K562 (cell line): ENCODE data around the gene GNG3. TPM values are rescaled to one million over a fixed set of nuclear protein-coding genes. Genes with fewer than 3 reads are reported as not detected.

Experiments used
- HIVEP1 ChIP-seq: fragments of 250-450 bp; sonication (Bioruptor Pico); IDR thresholded peaks from 2 replicates; pipeline ENCODE4 v1.4.0; 2020; ENCODE audit warnings: mild to moderate bottlenecking
- PHB2 ChIP-seq: fragments of 450-650 bp; IDR thresholded peaks from 2 replicates; pipeline ENCODE4 v1.6.1; 2017; ENCODE audit warnings: low read depth
- SAP30 ChIP-seq: fragments of 200-600 bp; sonication (generic); IDR thresholded peaks from 2 replicates; pipeline ENCODE4 v1.6.1; 2012; ENCODE audit warnings: borderline replicate concordance, low read depth, mild to moderate bottlenecking, moderate library complexity, low read length, control low read depth, inconsistent platforms; ENCODE audit not compliant: insufficient read depth, poor library complexity, severe bottlenecking
- ZFX ChIP-seq: sonication (generic); formaldehyde crosslinking; IDR thresholded peaks from 2 replicates; pipeline ENCODE4 v1.8.0; 2022; ENCODE audit warnings: mild to moderate bottlenecking, missing genetic modification reagents, moderate library complexity
- ZNF263 ChIP-seq: sonication (generic); formaldehyde crosslinking; IDR thresholded peaks from 2 replicates; pipeline ENCODE4 v1.8.0; 2022; ENCODE audit warnings: mild to moderate bottlenecking, missing genetic modification reagents, borderline replicate concordance
- polyA plus RNA-seq, 8 experiments: library from polyadenylated mRNA; depleted of rRNA in 4 of 8; stranded (reverse) in 5 of 8; unstranded in 3 of 8; fragments of >200 nt; fragmentation: Nextera tagmentation in 2 of 8; fragmentation: Illumina TruSeq in 1 of 8; extraction: Ambion mirVana in 2 of 8; extraction: Trizol in 1 of 8; gene quantifications; 2 replicates each; pipeline versions ENCODE4 v1.2.1 to v1.2.3, GENCODE V29; 2011 to 2014; ENCODE audit warnings: inconsistent platforms in 1 of 8, missing spikeins in 1 of 8
- total RNA-seq, 7 experiments: library from RNA; depleted of rRNA in 6 of 7; stranded (reverse); fragments of >200 nt in 6 of 7; fragmentation: Illumina TruSeq in 2 of 7; extraction: Trizol in 2 of 7; gene quantifications; 2 replicates each; pipeline versions ENCODE4 v1.2.1 to v1.2.3, GENCODE V29; 2011 to 2021; ENCODE audit warnings: low replicate concordance in 1 of 7
- TF ChIP-seq, protein P1 (sequence below): fragments of 450-650 bp; IDR thresholded peaks from 2 replicates; pipeline ENCODE4 v1.6.1; 2018; ENCODE audit not compliant: partially characterized antibody

Gene GNG3
- total and polyA plus RNA-seq, 9 of the 15 experiments (the other 6 are each of a cell fraction or from before 2014, with no cell fraction given), result 0.07 TPM; not detected in 8

DNA sequence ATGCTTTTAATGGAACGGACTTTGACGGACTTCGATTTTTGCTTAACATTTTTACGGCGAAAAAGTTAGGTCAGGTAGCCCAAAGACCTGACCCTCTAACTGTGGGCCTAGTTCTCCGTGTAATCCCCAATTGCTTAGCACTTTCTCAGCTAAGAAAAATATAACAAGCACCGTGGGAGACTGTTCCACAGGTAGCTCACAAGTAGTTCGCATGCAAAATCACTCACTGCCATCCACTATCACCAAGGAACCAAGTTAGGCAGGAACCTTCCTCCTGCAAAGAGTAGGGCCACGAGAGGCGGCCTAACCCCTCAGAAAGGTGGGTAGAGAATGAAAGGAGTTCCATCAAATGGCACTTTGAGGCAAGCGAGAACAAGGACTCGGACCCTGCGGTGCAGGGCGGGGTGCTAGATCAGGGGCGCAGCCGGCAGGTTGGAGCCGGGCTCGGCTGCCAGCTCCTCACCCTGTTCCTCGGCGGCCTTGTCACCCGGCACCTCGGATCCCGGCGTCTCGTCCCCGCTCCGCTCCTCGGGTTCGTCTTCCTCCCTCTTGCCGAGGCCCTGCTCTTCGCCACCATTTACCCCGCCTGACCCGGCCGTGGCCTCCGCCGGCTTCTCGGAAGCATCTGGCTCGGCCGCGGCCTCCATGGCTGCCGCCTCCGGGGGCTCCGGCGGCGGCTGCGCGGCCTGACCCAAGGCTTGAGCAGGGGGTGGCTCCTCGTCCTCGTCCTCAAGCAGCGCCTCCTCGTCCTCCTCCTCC lies 18.9 kb downstream of the GNG3 start (continued):
- TF ChIP-seq PHB2 (peak; percentile 10; the same call in 1 of the 2 replicates), ZFX (CRISPR knock-in tag) (0 out of 2 replicates have a peak, but pooled peaks have one; percentile 36), SAP30 (peak; percentile 79), ZNF263 (CRISPR knock-in tag) (peak; percentile 90), HIVEP1 (no peak)
- TF ChIP-seq, protein P1, sequence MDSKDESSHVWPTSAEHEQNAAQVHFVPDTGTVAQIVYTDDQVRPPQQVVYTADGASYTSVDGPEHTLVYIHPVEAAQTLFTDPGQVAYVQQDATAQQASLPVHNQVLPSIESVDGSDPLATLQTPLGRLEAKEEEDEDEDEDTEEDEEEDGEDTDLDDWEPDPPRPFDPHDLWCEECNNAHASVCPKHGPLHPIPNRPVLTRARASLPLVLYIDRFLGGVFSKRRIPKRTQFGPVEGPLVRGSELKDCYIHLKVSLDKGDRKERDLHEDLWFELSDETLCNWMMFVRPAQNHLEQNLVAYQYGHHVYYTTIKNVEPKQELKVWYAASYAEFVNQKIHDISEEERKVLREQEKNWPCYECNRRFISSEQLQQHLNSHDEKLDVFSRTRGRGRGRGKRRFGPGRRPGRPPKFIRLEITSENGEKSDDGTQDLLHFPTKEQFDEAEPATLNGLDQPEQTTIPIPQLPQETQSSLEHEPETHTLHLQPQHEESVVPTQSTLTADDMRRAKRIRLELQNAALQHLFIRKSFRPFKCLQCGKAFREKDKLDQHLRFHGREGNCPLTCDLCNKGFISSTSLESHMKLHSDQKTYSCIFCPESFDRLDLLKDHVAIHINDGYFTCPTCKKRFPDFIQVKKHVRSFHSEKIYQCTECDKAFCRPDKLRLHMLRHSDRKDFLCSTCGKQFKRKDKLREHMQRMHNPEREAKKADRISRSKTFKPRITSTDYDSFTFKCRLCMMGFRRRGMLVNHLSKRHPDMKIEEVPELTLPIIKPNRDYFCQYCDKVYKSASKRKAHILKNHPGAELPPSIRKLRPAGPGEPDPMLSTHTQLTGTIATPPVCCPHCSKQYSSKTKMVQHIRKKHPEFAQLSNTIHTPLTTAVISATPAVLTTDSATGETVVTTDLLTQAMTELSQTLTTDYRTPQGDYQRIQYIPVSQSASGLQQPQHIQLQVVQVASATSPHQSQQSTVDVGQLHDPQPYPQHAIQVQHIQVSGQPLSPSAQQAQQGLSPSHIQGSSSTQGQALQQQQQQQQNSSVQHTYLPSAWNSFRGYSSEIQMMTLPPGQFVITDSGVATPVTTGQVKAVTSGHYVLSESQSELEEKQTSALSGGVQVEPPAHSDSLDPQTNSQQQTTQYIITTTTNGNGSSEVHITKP, result peak; percentile 44
